ENCODE measurements around the gene SUGP2.

The SUGP2 gene

DNA sequence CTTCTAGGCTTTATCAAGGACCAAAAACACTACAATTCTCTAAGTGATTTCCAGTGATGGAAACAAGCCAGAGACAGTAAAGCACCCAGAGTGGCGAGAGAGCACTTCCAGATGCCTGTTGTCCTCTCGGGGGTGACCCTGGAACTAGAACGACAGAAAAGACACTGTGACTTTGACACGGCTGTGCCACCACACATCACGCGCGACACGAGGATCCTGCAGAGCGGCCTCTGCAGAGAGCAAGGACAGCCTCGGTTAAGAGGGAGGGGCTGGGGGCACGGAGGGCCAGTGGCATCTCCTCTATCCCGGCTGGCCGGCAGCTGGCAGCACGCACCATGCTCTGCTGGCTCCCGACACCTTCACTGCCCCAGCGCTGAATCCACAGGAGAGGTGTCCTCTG lies 42.3 kb downstream of the SUGP2 start:
- TF ChIP-seq YY1 (IDR thresholded peaks at IDR 0.05; ENCODE audit: low read depth) = no peak
- TF ChIP-seq NFIC (IDR thresholded peaks at IDR 0.05) = no peak
- TF ChIP-seq, protein P1, sequence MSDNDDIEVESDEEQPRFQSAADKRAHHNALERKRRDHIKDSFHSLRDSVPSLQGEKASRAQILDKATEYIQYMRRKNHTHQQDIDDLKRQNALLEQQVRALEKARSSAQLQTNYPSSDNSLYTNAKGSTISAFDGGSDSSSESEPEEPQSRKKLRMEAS (IDR thresholded peaks at IDR 0.05) = no peak
- no peak for TF ChIP-seq TAF1 (IDR thresholded peaks at IDR 0.05; ENCODE audit: low read depth)
- TF ChIP-seq CREB1 (IDR thresholded peaks at IDR 0.05; ENCODE audit: low read depth) = no peak
- no peak for TF ChIP-seq TCF12 (IDR thresholded peaks at IDR 0.05; ENCODE audit: low read depth)
- TF ChIP-seq, protein P2, sequence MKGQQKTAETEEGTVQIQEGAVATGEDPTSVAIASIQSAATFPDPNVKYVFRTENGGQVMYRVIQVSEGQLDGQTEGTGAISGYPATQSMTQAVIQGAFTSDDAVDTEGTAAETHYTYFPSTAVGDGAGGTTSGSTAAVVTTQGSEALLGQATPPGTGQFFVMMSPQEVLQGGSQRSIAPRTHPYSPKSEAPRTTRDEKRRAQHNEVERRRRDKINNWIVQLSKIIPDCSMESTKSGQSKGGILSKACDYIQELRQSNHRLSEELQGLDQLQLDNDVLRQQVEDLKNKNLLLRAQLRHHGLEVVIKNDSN (IDR thresholded peaks at IDR 0.05) = no peak
- TF ChIP-seq FOXM1 (IDR thresholded peaks at IDR 0.05; ENCODE audit: borderline replicate concordance, low read depth) = no peak
- no peak for TF ChIP-seq EGR1 (IDR thresholded peaks at IDR 0.05)
- no peak for TF ChIP-seq TEAD4 (IDR thresholded peaks at IDR 0.05)
- TF ChIP-seq EP300 (IDR thresholded peaks at IDR 0.05; ENCODE audit: borderline replicate concordance) = no peak
- TF ChIP-seq ZBTB7A (IDR thresholded peaks at IDR 0.05; ENCODE audit: low read depth) = no peak
- TF ChIP-seq RAD21 (IDR thresholded peaks at IDR 0.05; ENCODE audit: low read depth) = no peak
- TF ChIP-seq, protein P3, sequence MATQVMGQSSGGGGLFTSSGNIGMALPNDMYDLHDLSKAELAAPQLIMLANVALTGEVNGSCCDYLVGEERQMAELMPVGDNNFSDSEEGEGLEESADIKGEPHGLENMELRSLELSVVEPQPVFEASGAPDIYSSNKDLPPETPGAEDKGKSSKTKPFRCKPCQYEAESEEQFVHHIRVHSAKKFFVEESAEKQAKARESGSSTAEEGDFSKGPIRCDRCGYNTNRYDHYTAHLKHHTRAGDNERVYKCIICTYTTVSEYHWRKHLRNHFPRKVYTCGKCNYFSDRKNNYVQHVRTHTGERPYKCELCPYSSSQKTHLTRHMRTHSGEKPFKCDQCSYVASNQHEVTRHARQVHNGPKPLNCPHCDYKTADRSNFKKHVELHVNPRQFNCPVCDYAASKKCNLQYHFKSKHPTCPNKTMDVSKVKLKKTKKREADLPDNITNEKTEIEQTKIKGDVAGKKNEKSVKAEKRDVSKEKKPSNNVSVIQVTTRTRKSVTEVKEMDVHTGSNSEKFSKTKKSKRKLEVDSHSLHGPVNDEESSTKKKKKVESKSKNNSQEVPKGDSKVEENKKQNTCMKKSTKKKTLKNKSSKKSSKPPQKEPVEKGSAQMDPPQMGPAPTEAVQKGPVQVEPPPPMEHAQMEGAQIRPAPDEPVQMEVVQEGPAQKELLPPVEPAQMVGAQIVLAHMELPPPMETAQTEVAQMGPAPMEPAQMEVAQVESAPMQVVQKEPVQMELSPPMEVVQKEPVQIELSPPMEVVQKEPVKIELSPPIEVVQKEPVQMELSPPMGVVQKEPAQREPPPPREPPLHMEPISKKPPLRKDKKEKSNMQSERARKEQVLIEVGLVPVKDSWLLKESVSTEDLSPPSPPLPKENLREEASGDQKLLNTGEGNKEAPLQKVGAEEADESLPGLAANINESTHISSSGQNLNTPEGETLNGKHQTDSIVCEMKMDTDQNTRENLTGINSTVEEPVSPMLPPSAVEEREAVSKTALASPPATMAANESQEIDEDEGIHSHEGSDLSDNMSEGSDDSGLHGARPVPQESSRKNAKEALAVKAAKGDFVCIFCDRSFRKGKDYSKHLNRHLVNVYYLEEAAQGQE (IDR thresholded peaks at IDR 0.05; ENCODE audit: low read depth) = no peak
- no peak for TF ChIP-seq CEBPB (IDR thresholded peaks at IDR 0.05)

DNA sequence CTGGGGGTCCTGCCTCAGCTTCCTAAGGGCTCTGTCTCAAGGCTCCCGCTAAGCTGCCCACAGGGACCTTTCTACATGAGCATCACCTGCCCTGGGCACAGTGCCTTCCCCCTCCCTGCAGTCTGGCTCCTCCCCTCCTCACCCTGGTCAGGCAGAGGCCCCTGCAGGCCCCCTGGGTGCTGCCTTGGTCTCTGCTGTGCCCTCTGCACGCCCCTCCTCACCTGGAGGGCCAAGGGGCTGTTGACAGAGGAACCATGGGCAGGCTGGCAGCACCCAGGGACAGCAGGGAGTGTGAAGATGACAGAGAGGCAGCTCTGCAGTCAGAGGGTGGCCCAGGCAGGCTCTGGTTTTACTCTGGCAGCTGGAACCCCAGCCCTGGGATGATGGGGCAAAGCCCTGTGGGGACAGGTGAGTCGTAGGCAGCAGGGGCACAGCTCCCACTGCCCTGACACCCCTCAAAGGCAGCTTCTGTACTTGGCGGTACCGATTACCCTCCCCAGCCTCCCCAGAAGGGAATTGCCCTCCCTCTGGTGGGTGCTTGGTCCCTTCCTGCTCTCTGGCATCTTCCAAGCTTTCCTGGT lies 43.1 kb downstream of the SUGP2 start:
- TF ChIP-seq, protein P2 (IDR thresholded peaks at IDR 0.05) = no peak
- no peak for TF ChIP-seq FOXM1 (IDR thresholded peaks at IDR 0.05; ENCODE audit: borderline replicate concordance, low read depth)
- TF ChIP-seq RAD21 (IDR thresholded peaks at IDR 0.05; ENCODE audit: low read depth) = no peak
- no peak for TF ChIP-seq TCF12 (IDR thresholded peaks at IDR 0.05; ENCODE audit: low read depth)
- TF ChIP-seq CREB1 (IDR thresholded peaks at IDR 0.05; ENCODE audit: low read depth) = no peak
- TF ChIP-seq, protein P3 (IDR thresholded peaks at IDR 0.05; ENCODE audit: low read depth) = no peak
- no peak for TF ChIP-seq EP300 (IDR thresholded peaks at IDR 0.05; ENCODE audit: borderline replicate concordance)
- no peak for TF ChIP-seq TAF1 (IDR thresholded peaks at IDR 0.05; ENCODE audit: low read depth)
- no peak for TF ChIP-seq TEAD4 (IDR thresholded peaks at IDR 0.05)
- no peak for TF ChIP-seq NFIC (IDR thresholded peaks at IDR 0.05)
- TF ChIP-seq EGR1 (IDR thresholded peaks at IDR 0.05) = no peak
- TF ChIP-seq ZBTB7A (IDR thresholded peaks at IDR 0.05; ENCODE audit: low read depth) = no peak
- no peak for TF ChIP-seq CEBPB (IDR thresholded peaks at IDR 0.05)
- no peak for TF ChIP-seq YY1 (IDR thresholded peaks at IDR 0.05; ENCODE audit: low read depth)
- TF ChIP-seq, protein P1 (IDR thresholded peaks at IDR 0.05) = no peak

DNA sequence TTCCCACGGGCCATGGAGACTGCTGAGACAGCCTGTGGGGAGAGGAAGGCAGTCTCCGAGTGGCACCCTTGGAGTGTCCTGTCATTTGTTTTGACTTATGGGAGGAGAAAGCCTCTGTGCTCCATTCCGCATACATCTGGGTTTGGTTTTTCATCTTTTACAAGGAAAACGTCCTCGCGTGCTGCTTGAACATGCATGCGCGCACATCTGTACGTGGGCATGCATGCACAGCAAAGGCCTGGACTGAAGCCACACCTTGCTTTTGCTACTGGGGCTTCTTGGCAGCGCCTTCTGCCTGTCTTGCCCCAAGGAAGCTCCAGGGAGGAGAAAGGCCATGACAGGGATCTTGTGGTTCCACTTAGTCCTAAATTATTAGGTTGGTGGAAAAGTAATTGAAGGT lies 44.0 kb downstream of the SUGP2 start:
- TF ChIP-seq EP300 (IDR thresholded peaks at IDR 0.05; ENCODE audit: borderline replicate concordance) (no peak), NFIC (IDR thresholded peaks at IDR 0.05) (no peak), CREB1 (IDR thresholded peaks at IDR 0.05; ENCODE audit: low read depth) (no peak)
- TF ChIP-seq, protein P1 (IDR thresholded peaks at IDR 0.05) = no peak

DNA sequence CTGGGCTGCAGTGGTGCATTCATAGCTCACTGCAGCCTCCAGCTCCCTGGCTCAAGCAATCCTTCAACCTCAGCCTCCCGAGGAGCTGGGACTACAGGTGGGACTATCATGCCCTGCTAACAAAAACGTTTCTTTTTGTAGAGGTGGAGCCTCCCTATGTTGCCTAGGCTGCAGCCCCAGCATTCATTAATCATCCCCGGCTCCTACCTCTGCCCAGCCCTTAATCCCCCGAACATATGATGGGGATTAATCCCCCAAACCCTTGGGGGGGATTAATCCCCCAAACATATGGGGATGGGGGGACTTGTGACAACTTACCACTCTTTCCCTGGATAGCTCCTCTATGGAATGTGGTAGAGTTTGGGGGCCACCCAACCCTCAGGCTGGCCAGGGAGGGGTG lies 45.9 kb downstream of the SUGP2 start:
- TF ChIP-seq NFIC (IDR thresholded peaks at IDR 0.05) = no peak
- no peak for TF ChIP-seq TAF1 (IDR thresholded peaks at IDR 0.05; ENCODE audit: low read depth)
- TF ChIP-seq, protein P3 (IDR thresholded peaks at IDR 0.05; ENCODE audit: low read depth) = no peak
- TF ChIP-seq FOXM1 (IDR thresholded peaks at IDR 0.05; ENCODE audit: borderline replicate concordance, low read depth) = no peak
- TF ChIP-seq, protein P2 (IDR thresholded peaks at IDR 0.05) = no peak
- no peak for TF ChIP-seq ZBTB7A (IDR thresholded peaks at IDR 0.05; ENCODE audit: low read depth)
- TF ChIP-seq, protein P1 (IDR thresholded peaks at IDR 0.05) = no peak
- no peak for TF ChIP-seq CREB1 (IDR thresholded peaks at IDR 0.05; ENCODE audit: low read depth)

All from Ishikawa (cell line).